HepG2 (cell line): ENCODE data around the gene LYRM4. TPM values are rescaled to one million over a fixed set of nuclear protein-coding genes. Genes with fewer than 3 reads are reported as not detected.

Experiments
- ATAC-seq: fragments of 200-7000 bp; cut with Tn5 transposase; 3 replicates; pipeline ENCODE4 v1.9.1; 2020; ENCODE audit warnings: mild to moderate bottlenecking, moderate library complexity
- BruUV-seq: library from RNA; stranded (reverse); fragments of 400-500 nt; replicated peaks from 2 replicates; lab custom pipeline; 2021; lab: Mats Ljungman, UMichigan
- CTCF ChIA-PET: fragments of 300-600 bp; formaldehyde crosslinking; extraction: SDS; loops from one replicate; lab custom pipeline; 2021; ENCODE audit warnings: low total read pairs, inconsistent platforms, low intra/inter-chr PET ratio; lab: Yijun Ruan, JAX
- POLR2A ChIA-PET: fragments of 350-600 bp; sonication (Branson Sonifier 250); formaldehyde crosslinking; loops from one replicate; lab custom pipeline; 2020; ENCODE audit warnings: antibody characterized with exemption, inconsistent platforms; lab: Yijun Ruan, JAX
- DNase-seq: peaks from one replicate; pipeline ENCODE4 v3.0.0-alpha.2; 2015; ENCODE audit warnings: low spot score
- FAIRE-seq: peaks from 3 replicates; lab custom pipeline; 2011; peaks lifted over from hg19 to GRCh38; lab: Jason Lieb, UNC
- H2AFZ ChIP-seq: one replicate; pipeline ENCODE4 v1.6.1; 2011; ENCODE audit warnings: low read length, inconsistent platforms
- H3K27ac ChIP-seq: fragments of 300-600 bp; 3 replicates; pipeline ENCODE4 v1.8.0; 2011; ENCODE audit warnings: mixed run types, mild to moderate bottlenecking, mixed read lengths, low read length, inconsistent platforms; ENCODE audit not compliant: insufficient read depth; ENCODE audit errors: extremely low read length
- H3K27me3 ChIP-seq, 2 experiments: fragments of 200-600 bp in 1 of 2; 2 replicates in 1 of 2; 3 replicates in 1 of 2; pipeline versions ENCODE4 v1.6.0 to v1.8.0; 2011; ENCODE audit warnings: low read length in 2 of 2, mild to moderate bottlenecking in 2 of 2, moderate library complexity in 2 of 2, inconsistent platforms in 1 of 2; ENCODE audit not compliant: insufficient read depth in 2 of 2, control insufficient read depth in 1 of 2
- H3K36me3 ChIP-seq, 2 experiments: fragments of 200-600 bp in 1 of 2; replicated peaks in 1 of 2; 2 replicates in 1 of 2; 3 replicates in 1 of 2; pipeline versions ENCODE4 v1.5.1 to v1.8.0; 2011; ENCODE audit warnings: low read length in 2 of 2, inconsistent platforms in 1 of 2; ENCODE audit not compliant: insufficient read depth in 2 of 2, control insufficient read depth in 1 of 2
- H3K4me1 ChIP-seq: 2 replicates; pipeline ENCODE4 v1.5.1; 2012; ENCODE audit warnings: low read length, inconsistent platforms; ENCODE audit not compliant: insufficient read depth
- H3K4me2 ChIP-seq: 2 replicates; pipeline ENCODE4 v1.6.0; 2011; ENCODE audit warnings: low read depth, low read length, inconsistent platforms
- H3K4me3 ChIP-seq, 3 experiments: fragments of 200-600 bp in 1 of 3; sonication (generic), shearing (Covaris generic) in 1 of 3; replicated peaks in 1 of 3; 2 replicates each; pipeline ENCODE4 v1.5.1; 2011 to 2016; ENCODE audit warnings: low read length in 3 of 3, inconsistent platforms in 2 of 3, low read depth in 2 of 3, mild to moderate bottlenecking in 2 of 3, control low read depth in 1 of 3, mixed read lengths in 1 of 3; ENCODE audit not compliant: insufficient read depth in 1 of 3
- H3K79me2 ChIP-seq: one replicate; pipeline ENCODE4 v1.6.1; 2011; ENCODE audit warnings: low read length, inconsistent platforms; ENCODE audit not compliant: insufficient read depth
- H3K9ac ChIP-seq: 2 replicates; pipeline ENCODE4 v1.6.0; 2011; ENCODE audit warnings: mild to moderate bottlenecking, low read depth, low read length, inconsistent platforms; ENCODE audit not compliant: insufficient read depth
- H3K9me3 ChIP-seq: 2 replicates; pipeline ENCODE4 v1.5.1; 2012; ENCODE audit warnings: mild to moderate bottlenecking, low read length
- H4K20me1 ChIP-seq: 2 replicates; pipeline ENCODE4 v1.6.0; 2011; ENCODE audit warnings: inconsistent platforms, mild to moderate bottlenecking, low read length, moderate library complexity; ENCODE audit not compliant: insufficient read depth
- CEBPZ ChIP-seq: IDR thresholded peaks from 2 replicates; pipeline ENCODE4 v1.6.1; 2012; ENCODE audit warnings: low read length, improper control_type of control experiment
- ELF1 ChIP-seq: sonication (generic); formaldehyde crosslinking; IDR thresholded peaks from 2 replicates; pipeline ENCODE4 v1.4.0; 2020; ENCODE audit warnings: missing genetic modification reagents
- GATA4 ChIP-seq: sonication (generic); IDR thresholded peaks from 2 replicates; pipeline ENCODE4 v1.6.1; 2016; ENCODE audit warnings: antibody characterized with exemption, low read depth, borderline replicate concordance
- GTF2F1 ChIP-seq: fragments of 150-350 bp; IDR thresholded peaks from 2 replicates; pipeline ENCODE4 v1.6.1; 2014; ENCODE audit warnings: low read length
- HDAC6 ChIP-seq: fragments of 200-600 bp; sonication (generic); IDR thresholded peaks from 2 replicates; pipeline ENCODE4 v1.7.0; 2017; ENCODE audit warnings: mild to moderate bottlenecking, antibody characterized with exemption, low read length, low read depth
- KIAA2018 ChIP-seq: sonication (generic); formaldehyde crosslinking; IDR thresholded peaks from 2 replicates; pipeline ENCODE4 v1.5.0; 2020; ENCODE audit warnings: mild to moderate bottlenecking, missing genetic modification reagents, borderline replicate concordance
- KLF9 ChIP-seq: IDR thresholded peaks from 2 replicates; pipeline ENCODE4 v1.6.1; 2016; ENCODE audit warnings: low read depth
- NBN ChIP-seq: fragments of 450-650 bp; conservative IDR thresholded peaks from 2 replicates; pipeline ENCODE4 v1.6.1; 2017
- RBM39 ChIP-seq: fragments of 200-400 bp; formaldehyde crosslinking; IDR thresholded peaks from one replicate; pipeline ENCODE4 v1.6.1; 2018; ENCODE audit warnings: antibody characterized with exemption, mild to moderate bottlenecking, low read depth, low read length; ENCODE audit not compliant: poor library complexity, severe bottlenecking
- RXRA ChIP-seq: sonication (generic); formaldehyde crosslinking; IDR thresholded peaks from 2 replicates; pipeline ENCODE4 v1.5.1; 2020; ENCODE audit warnings: missing genetic modification reagents
- SETDB1 ChIP-seq: sonication (generic); formaldehyde crosslinking; IDR thresholded peaks from 2 replicates; pipeline ENCODE4 v1.5.1; 2020; ENCODE audit warnings: missing genetic modification reagents, mild to moderate bottlenecking, borderline replicate concordance
- SUZ12 ChIP-seq: fragments of 150-350 bp; IDR thresholded peaks from 2 replicates; pipeline ENCODE4 v1.6.1; 2014; ENCODE audit warnings: low read depth, low read length
- ZNF556 ChIP-seq: sonication (generic); formaldehyde crosslinking; IDR thresholded peaks from 2 replicates; pipeline ENCODE4 v1.4.0; 2020; ENCODE audit warnings: mild to moderate bottlenecking, missing genetic modification reagents, borderline replicate concordance
- ZNF589 ChIP-seq: sonication (generic); formaldehyde crosslinking; conservative IDR thresholded peaks from 2 replicates; pipeline ENCODE4 v1.8.0; 2022; ENCODE audit warnings: mild to moderate bottlenecking, moderate library complexity, missing genetic modification reagents
- WGBS: methylation state at CpG from one replicate; pipeline ENCODE4 v1.1.6; 2017; ENCODE audit warnings: low lambda C conversion rate; 5-methylcytosine and 5-hydroxymethylcytosine counted together
- in situ Hi-C: cut with HindIII; loops from 2 replicates; pipeline ENCODE4 v1.10.0; 2017; ENCODE audit warnings: low pct_unique_long_range_greater_than_20kb; ENCODE audit not compliant: extremely low pct_ligation_motif_present
- intact Hi-C: fragments of 100-400 bp; cut with micrococcal nuclease; formaldehyde crosslinking; loops from one replicate; pipeline ENCODE4 v1.10.0; 2022; ENCODE audit not compliant: unreplicated experiment
- polyA plus RNA-seq, 8 experiments: library from polyadenylated mRNA; depleted of rRNA in 3 of 8; stranded (reverse) in 7 of 8; unstranded in 1 of 8; fragments of >200 nt; fragmentation: Illumina TruSeq in 4 of 8; extraction: Trizol in 4 of 8; gene quantifications; 2 replicates each; pipeline versions ENCODE4 v1.2.1 to v1.2.3, GENCODE V29; 2011 to 2016; ENCODE audit warnings: low read depth in 4 of 8, missing spikeins in 1 of 8, mixed read lengths in 1 of 8; ENCODE audit not compliant: insufficient read depth in 1 of 8
- total RNA-seq, 5 experiments: library from RNA; depleted of rRNA; stranded (reverse); fragments of >200 nt; fragmentation: Illumina TruSeq; extraction: Trizol; gene quantifications; 2 replicates each; pipeline ENCODE4 v1.2.3, GENCODE V29; 2016; ENCODE audit warnings: low read depth in 1 of 5

LYRM4 gene
- total and polyA plus RNA-seq, 2 of the 13 experiments (the other 11 are each of a cell fraction or from before 2014, with no cell fraction given): 64.6 to 67.5 TPM

GRCh38 chr6:5197084-5197483 is 63.7 kb downstream of the LYRM4 start:
- in situ Hi-C loops: no loop called here
- POLR2A ChIA-PET: interaction anchor here (1.9 kb wide), 1 partner anchor 9 kb away, joined by 7 read pairs; no protein-coding TSS in a partner anchor
- no peak for ATAC-seq
- CTCF ChIA-PET: no interaction called here
- Histone ChIP-seq H3K4me2 (no peak overlapping the region), H3K9ac (no peak overlapping the region), H3K79me2 (no peaks in the 10 kb centered on the region), H3K27ac (no peak overlapping the region), H3K27me3 (no peaks in the 10 kb centered on the region), H3K9me3 (no peaks in the 10 kb centered on the region), H3K4me1 (peaks cover 10% of the 10 kb centered on the region), H4K20me1 (no peaks in the 10 kb centered on the region), H3K4me3 (no peak overlapping the region), H3K36me3 (peaks cover 9 to 21% of the 10 kb centered on the region in 2 experiments), H2AFZ (no peak overlapping the region)
- TF ChIP-seq NBN (no peak), GATA4 (no peak), KIAA2018 (no peak), CEBPZ (no peak), ELF1 (no peak), ZNF556 (no peak), SUZ12 (no peak), HDAC6 (no peak), RXRA (CRISPR knock-in tag) (no peak), RBM39 (no peak), SETDB1 (CRISPR knock-in tag) (no peak), ZNF589 (CRISPR knock-in tag) (no peak), KLF9 (CRISPR knock-in tag) (no peak), GTF2F1 (no peak)
- 97% methylated on average over 5 of the region's 5 CpGs for WGBS
- intact Hi-C loops: no loop called here
- BruUV-seq: no TSS peak
- no peak for DNase-seq
- no peak for FAIRE-seq
